ENCODE results near the gene UROC1.

UROC1 gene

GRCh38 chr3:126530171-126531050, 12.8 kb upstream of the UROC1 start:
- no peak for DNase-seq (ENCODE audit: low read depth)

DNA sequence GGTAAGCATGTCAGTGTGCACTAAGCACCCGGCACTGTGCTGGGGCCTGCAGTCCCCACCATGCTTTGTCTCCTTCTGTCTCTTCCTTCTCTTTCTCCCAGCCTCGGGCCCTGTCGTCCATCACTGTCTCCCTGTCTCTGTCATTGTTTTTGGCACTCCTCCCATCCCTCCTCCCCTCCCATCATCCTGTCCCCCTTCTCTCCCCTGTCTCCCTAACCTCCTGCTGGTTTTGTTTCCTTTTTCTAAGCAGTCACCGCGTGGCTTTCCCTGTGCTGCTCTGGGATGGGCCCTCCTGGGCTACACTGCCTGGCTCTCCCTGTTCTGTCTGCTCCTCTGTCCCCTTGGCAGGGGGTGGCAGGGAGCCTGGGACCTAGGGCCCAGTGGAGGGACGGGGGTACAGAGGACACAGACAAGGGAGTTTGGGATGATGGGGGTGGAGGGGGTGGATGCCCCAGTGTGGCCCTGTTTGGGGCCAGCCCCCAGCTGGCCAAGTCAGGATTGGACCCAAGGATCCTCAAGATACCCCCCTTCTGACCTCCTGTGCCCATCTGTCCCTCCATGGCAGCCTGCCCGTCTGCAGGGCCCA, 12.1 kb upstream of the UROC1 start:
- DNase-seq (ENCODE audit: low read depth) = no peak

DNA sequence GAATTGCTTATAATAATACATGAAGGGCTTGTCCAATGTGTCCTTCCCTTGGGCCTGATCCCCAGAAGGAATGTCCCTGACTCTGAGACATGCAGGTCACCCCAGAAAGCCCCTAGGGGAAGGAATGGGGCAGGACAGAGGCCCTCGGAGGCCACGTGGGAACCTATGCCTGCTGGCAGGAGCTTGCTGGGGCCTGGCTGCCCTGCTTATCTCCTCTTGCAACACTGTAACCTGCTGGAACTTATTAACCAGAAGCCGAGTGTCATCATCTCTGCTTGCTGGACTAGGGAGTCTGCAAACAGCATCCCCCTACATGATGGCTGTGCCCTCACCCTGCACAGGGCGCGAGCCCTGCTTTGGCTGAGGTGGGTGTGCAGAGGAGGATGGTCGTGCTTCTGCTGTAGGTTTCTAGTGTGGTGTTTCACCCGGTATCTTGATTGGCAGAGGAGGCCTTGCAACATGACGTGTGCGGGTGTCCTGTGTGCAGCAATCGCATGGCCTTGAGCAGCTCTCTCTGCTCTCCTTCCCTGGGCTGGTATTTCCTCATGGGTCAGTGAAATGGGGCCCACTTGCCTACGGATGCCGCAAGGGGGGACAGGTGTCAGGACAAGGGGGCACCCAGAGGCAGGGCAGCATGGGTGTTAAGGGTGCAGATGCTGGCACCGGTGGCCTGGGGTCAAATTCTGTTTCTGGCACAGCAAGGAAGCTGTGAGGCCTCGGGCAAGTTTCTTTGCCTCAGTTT, 11.4 kb upstream of the UROC1 start:
- no peak for DNase-seq (ENCODE audit: low read depth)

GRCh38 chr3:126528419-126528799, 10.8 kb upstream of the UROC1 start:
- DNase-seq (ENCODE audit: low read depth) = no peak

DNA sequence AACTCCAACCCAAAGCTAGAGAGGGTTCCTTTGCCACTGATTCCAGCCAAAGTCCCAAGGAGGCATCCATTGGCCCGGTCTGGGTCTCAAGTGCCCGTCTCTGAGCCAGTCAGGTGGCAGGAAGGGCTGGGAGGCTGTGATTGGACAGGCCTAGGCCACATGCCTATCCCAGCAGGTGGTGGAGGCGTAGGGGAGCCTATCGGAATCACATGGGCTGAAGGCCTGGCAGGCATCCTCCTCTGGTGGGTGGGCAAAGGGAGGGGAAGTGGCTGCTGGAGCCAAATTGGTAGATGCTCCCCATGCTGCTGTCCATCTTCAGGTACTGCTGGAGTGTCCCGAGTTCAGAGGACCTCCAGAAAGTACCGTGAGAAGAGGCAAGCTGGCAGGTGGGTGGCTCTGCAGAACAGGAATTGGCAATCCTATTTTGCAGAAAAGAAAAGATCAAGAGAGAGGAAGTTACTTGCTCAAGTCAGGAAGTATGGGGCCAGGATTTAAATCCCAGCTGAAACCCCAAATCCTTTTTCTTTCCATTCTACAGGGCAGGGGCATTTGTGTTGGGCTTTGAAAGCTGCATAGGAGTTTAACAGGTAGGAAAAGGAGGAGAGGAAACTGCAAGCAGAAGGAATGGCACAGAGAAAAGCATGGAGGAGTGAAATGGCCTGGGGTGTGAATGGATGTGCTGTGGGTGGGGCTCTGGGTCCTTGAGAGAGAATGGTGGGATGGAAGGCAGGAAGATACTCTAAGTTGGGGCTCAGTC, 10.1 kb upstream of the UROC1 start:
- no peak for DNase-seq (ENCODE audit: low read depth)

- no peak for DNase-seq (ENCODE audit: low read depth)
Observed at GRCh38 chr3:126527006-126527405, 9.4 kb upstream of the UROC1 start.

DNA sequence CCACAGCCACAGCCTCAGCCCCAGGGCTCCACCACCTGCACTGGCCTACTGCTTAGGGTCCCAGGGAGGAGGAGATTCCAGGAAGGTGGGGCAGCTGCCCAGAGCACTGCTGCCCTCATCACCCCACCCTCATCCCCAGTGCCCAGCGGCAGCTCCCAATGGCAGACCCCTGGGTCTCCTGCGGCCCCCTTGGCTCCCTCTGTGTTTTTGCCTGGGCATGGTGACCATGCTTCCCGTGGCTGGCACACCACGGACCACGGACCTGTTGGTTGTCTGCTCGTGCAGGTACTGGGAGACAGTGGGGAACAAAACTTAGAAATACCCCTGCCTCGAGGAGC, 9.1 kb upstream of the UROC1 start:
- DNase-seq (ENCODE audit: low read depth) = no peak

- no peak for DNase-seq (ENCODE audit: low read depth)
Observed at GRCh38 chr3:126525853-126526667, 8.5 kb upstream of the UROC1 start.

- no peak for DNase-seq (ENCODE audit: low read depth)
Observed at GRCh38 chr3:126525091-126525852, 7.7 kb upstream of the UROC1 start.

DNA sequence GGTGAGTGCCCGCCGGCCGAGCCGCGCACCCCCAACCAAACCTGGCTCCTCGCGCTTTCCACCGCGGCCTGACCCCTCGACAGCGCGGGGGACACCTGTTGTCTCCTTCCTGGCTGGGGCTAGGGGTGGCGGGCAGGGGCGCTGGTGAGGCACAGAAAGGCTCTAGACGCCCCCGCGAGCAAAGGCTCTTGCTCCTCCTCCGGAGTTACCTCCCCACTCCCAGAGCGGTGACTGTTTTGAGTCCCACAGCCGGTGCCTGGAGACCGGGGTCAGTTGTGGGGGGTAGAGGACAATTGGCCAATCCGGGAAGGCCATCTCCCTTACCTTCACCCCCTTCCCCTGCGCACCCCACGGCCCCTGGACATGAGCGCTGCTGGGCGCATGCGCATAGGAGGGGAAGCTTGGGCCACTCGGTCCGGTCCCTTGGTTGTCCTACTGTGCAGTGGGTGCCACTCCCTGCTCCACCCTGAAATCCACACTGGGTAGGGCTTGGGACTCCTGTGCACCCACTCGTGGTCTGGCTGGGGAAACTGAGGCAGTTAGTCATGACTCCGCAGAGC, 6.9 kb upstream of the UROC1 start:
- DNase-seq (ENCODE audit: low read depth) = no peak

DNA sequence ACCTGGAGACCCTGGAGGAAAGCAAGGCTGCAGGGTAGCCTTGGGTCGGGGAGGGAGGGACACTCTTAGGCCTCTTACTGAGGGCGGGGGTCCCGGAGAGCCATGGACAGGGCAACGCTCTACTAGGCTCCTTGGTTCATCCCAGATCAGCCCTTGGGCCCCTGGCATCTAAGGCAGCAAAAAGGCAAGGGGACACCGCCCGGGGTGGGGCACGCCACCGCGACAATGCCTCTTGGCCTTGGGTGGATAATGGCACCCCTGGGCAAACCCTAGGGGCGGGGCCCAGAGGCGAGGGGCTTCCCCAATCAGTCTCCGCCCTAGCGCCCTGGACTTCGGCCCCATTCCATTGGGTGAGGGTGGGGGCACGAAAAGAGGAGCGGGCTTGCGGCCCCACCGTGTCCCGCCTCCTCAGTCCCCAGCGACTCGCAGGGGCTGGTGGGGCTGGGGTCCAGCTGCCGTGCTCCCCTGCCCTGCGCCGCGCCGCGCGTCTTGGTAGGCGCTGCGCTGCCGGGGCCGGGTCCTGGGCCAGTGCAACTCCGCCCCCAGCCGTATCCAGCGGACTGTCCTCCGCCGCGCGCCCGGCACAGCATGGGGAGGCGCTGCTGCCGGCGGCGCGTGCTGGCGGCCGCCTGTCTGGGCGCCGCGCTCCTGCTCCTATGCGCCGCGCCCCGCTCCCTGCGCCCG, 6.3 kb upstream of the UROC1 start, which contains the start of gene CHST13:
Gene CHST13 (plus strand): TSS at position 411 of the 684 bp plus-strand sequence. CDS start 178 bp downstream, at position 589.
- DNase-seq (ENCODE audit: low read depth) = no peak

GRCh38 chr3:126522363-126522788, 4.8 kb upstream of the UROC1 start:
- DNase-seq (ENCODE audit: low read depth) = peak; percentile 27

- DNase-seq (ENCODE audit: low read depth) = no peak
Observed at GRCh38 chr3:126521122-126521891, 3.7 kb upstream of the UROC1 start.

DNA sequence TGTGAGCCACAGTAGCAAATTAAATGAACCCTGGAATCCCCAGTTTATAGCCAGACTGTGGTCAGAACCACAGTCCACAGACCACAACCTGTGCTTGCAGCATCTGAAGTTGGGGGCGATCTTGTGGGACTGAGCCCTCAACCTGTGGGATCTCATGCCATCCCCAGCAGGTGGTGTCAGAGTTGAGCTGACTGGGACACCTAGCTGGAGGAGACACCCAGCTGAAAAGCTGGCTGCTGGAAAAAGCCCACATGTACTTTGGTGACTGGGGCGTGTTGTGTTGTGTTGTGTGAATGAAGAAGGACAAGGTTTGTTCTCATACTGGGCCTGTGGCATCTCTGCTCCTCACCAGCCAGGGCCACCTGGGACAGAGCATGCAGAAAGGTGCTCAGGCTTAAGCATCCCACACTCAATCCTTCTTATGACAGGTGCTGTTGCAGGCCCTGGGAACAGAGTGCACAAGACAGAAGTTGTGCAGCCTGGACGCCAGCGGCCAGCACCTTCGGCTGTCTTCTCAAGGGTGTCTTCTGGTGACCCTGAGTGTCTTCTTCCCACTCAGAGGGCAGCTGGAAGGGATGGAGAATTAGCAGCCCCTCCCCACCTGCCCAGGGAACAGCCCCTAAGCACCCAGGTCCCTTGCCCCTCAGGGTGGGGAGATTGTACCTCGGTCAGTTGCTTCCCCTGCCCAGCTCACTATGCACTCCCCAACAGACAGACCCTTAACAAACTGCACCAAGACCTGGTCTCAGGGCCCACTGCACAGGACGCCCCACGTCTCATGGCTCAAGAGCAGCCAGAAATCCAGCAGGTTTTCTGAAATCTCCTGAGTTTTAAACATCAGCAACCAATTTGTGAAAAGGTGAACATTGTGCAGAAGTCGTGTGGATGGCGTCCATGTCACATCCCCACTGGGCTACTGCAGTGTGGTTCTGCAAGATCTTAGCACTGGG, 2.2 kb upstream of the UROC1 start:
- DNase-seq (ENCODE audit: low read depth) = no peak

- no peak for DNase-seq (ENCODE audit: low read depth)
Observed at GRCh38 chr3:126518779-126519177, 1.2 kb upstream of the UROC1 start.

DNA sequence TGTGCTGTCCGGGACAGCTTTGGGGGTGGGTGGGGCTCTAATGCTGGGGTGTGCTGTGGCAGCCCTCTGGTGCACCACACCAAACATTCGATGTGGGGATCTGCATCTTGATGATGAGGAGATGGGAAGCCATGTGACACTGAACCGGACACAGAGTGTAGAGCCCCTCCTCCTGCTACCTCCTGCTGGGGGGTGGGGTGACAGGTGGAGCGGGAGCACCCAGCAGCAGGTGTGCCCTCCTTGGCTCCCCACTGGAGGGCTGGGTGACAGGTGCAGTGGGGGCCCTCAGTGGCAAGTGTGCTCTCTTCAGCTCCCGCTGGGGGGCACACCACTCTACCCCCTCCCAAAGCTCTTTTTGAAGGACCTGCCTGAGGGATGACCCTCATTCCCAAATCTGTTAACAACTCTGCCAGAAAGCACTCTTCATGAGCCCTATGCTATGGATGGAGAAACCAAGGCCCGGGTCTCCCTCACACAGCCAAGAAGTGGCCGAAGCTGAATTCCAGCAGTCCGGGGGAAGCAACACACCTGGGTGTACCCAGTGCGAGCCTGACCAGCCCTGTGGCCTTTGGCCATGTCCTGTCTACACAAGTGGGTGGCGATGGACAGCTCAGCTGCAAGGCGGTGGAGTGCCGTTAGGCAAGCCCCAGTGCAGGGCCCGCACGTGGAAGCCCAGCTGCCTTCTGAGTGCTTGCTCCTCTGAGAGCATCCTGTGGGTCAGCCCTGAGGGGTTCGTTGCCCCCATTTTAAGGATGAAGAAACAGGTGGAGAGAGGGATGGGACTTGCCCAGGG, 609 bp upstream of the UROC1 start:
- DNase-seq (ENCODE audit: low read depth) = no peak

DNA sequence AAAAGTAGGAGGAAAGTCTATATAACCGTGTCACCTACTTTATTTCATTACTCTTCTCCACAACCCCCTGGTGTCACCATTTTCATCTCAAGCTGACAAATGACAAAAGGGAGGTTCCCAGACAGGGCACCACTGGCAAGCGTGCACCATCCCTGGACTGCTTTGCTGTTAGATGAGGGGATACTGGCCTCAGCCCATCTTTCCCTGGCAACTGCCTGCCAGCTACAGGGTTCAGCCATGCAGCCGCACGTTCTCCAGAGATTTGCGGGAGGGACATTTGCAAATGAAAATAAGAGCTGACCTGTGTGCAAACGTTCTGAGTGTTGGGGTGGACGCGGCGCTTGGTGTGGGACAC, 660 bp downstream of the UROC1 start:
- no peak for DNase-seq (ENCODE audit: low read depth)
